GM18519 (cell line): ENCODE measurements around the gene MYO9B.
A peak's percentile ranks its signal among the peaks of the same experiment; 100 is the strongest.

Experiments
- ATAC-seq: cut with Tn5 transposase; IDR thresholded peaks from one replicate; pipeline ENCODE4 v1.9.1; 2021; ENCODE audit warnings: mild to moderate bottlenecking, moderate library complexity; ENCODE audit not compliant: unreplicated experiment, low FRiP score

Gene MYO9B, protein sequence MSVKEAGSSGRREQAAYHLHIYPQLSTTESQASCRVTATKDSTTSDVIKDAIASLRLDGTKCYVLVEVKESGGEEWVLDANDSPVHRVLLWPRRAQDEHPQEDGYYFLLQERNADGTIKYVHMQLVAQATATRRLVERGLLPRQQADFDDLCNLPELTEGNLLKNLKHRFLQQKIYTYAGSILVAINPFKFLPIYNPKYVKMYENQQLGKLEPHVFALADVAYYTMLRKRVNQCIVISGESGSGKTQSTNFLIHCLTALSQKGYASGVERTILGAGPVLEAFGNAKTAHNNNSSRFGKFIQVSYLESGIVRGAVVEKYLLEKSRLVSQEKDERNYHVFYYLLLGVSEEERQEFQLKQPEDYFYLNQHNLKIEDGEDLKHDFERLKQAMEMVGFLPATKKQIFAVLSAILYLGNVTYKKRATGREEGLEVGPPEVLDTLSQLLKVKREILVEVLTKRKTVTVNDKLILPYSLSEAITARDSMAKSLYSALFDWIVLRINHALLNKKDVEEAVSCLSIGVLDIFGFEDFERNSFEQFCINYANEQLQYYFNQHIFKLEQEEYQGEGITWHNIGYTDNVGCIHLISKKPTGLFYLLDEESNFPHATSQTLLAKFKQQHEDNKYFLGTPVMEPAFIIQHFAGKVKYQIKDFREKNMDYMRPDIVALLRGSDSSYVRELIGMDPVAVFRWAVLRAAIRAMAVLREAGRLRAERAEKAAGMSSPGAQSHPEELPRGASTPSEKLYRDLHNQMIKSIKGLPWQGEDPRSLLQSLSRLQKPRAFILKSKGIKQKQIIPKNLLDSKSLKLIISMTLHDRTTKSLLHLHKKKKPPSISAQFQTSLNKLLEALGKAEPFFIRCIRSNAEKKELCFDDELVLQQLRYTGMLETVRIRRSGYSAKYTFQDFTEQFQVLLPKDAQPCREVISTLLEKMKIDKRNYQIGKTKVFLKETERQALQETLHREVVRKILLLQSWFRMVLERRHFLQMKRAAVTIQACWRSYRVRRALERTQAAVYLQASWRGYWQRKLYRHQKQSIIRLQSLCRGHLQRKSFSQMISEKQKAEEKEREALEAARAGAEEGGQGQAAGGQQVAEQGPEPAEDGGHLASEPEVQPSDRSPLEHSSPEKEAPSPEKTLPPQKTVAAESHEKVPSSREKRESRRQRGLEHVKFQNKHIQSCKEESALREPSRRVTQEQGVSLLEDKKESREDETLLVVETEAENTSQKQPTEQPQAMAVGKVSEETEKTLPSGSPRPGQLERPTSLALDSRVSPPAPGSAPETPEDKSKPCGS (N-terminal part only)

DNA sequence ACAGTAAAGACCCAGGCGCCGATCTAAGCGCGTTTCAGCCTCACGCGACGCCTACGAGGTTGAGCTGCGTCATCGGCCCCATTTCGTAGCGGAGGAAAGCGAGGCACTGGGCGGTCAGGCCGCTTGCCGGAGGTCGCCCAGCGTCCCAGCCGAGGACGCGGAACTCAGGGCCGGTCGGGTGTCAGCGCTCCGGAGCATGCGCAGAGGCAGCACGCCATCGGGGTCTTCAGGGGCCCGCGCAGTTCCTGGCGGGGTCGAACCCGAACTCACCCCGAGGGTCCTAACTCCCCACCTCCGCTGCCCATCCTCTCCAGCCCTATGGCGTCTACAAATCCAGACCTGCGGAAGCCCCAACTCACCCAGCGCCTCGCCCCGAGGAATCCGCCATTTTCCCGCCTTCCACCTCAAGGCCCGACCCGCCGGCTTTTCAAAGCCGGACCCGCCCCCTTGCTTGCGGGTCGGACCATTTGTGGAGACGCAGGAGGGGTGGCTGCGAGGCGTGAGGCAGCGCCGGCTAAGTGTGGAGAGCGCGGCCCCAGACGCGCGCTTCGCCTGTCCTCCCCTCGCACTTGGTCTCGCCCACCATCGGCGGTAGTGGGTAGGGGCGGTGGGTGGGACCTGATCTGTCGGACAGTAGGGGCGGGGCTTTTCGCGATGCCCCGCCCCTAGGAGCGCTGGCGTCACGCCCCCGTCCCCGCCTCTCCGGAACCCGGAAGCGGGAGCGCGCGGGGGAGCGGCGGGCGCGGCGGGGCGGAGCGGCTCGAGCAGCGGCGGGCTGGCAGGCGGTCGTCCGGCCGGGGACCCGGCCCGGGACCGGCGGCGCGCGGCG lies at the start of gene MYO9B, which contains the start of gene HAUS8:
Gene MYO9B, plus strand, starts transcription at position 743 of the 829 bp plus-strand sequence. CDS start 25,941 bp downstream, outside the sequence.
Gene HAUS8, minus strand, starts transcription at position 418 of the 829 bp plus-strand sequence. Its CDS starts 30 bp downstream, at position 388.
- peak; percentile 82 for ATAC-seq

DNA sequence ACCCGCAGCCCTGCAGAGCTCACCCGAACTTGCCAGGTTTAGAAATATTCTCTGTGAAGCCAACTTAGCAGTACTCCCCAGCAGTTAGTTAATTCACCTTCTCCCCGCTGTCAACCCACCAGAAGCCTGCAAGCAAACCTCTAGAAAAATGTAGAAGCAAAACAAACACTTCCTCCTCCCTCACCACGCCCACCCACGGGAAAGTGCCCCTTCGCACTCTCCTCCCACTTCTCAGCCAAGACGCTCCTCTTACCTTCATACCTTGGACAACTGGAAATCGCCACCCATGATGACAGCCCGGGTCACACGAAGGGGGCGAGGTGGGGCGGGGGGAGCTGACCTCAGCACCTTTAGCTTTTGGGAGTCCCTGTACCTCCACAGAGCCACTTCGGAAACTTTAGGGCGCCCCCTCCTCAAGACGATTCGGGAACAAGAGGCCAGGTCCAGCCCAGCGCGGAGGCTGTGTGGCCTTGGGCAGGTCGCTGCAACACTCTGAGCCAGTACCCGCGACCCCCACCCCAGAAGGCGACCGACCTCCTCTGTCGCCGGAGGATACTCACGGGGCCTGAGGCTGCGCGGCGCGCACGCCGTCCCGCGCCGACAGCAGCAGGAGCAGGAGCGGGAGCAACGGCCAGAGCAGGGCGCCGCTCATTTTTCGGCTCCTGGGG lies 49.5 kb upstream of the MYO9B start:
- ATAC-seq, result no peak

DNA sequence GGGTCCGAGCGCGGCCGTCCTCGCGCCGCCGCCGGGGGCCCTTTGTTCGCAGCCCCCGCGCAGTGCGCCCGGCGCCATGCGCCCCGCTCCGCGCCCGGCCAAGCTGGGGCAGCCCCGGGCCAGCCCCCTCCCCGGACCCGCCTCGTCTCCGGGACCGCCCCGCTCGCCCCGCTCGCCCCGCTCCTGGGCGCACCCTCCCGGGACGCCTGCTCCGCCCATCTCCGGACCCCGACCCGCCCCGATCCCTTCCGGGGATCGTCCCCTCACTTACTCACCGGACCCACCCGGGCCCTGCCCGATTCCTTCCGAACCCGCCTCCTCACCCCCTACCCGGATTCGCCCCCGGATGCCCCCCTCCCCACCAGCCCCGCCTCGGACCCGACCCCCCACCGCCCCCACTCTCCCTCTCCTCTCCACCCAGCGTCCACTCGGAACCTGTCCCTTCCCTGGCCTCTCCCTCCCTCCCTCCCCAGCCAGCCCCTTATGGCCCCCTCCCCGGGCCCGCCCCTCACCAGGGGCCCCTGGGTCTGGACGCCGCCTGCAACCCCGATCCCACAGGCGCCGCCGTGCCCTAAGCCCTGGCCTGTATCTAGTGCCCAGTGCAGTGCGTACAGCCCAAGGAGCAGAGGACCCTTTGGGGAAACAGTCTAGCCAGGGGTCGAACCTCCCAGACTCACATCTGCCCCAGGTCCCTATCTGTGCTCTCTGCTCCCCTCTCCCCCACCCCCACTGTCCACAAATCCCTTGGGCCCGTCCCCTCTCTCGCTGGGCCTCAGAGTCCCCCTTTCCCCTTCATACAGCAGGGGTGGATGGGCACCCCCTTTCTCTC lies 48.7 kb upstream of the MYO9B start, which contains the start of gene CPAMD8:
Gene CPAMD8, minus strand, starts transcription at position 105 of the 829 bp plus-strand sequence. CDS start 168 bp downstream, outside the sequence.
- ATAC-seq, result no peak

DNA sequence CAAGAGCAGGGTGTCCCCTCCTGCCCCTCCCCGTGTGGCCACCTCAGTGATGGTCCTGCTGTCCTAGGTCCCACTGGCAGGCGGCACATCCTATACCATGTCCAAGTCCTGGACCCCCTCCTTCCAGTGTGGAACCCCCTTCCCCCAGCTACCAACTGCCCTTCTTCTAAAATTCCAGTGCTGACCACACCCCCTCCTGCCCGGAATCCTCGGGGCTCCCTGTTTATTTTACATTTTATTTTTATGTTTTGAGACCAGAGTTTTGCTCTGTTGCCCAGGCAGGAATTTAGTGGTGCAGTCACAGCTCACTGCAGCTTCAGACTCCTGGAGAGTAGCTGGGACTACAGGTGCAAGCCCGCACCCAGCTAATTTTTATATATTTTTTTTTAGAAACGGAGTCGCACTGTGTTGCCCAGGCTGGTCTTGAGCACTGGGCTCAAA lies 48.0 kb upstream of the MYO9B start:
- ATAC-seq, result no peak

DNA sequence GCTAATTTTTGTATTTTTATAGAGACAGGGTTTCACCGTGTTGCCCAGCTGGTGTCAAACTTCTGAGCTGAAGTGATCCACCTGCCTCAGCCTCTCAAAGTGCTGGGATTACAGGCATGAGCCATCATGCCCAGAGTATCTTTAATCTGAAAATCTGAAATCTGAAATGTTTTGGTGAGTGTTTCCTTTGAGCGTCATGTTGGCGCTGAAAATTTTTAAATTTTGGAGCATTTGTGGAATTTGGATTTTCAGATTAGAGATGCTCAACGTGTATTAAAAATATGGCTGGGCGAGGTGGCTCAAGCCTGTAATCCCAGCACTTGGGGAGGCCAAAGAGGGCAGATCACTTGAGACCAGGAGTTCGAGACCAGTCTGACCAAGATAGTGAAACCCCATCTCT lies 43.8 kb upstream of the MYO9B start:
- no peak for ATAC-seq

DNA sequence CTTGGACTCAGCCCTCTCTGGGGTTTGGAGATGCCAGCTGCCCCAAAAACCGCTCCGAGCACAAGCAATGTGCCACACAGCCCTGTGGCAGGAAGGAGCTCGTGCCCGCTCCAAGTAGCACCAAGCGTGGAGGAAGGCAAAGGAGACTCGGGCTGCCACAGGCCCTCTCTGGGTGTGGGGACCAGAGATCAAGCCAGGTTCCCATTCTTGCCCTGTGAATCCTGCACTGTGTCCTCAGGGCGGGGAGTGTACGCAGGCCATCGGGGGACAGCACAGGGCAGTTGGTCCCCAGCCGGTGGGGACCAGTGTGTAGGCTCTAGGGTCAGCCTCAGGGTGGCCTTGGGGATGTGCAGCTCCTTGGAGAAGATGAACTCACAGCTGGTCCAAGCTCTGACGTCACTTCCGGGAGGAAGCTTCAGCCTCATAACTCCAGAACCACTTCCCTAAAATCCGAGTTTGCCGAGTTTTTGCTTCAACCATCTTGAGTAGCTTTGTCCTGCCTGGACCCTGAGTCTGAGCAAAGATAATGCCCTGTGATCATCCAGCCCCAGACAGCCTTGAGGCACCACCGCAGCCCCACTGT lies 39.6 kb upstream of the MYO9B start:
- ATAC-seq, result no peak

DNA sequence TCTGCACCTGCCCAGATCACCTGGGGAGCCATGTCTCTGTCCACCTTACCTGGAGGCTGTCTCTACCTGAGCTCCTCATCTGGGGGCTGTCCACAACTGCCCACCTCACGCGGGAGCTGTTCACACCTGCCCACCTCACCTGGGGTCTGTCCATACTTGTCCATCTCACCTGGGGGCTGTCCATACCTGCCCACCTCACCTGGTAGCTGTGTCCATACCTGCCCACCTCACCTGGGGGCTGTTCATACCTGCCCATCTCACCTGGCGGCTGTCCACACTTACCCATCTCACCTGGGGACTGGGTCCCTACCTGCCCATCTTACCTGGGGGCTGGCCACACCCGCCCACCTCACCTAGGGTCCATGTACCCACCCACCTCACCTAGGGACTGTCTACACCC lies 38.9 kb upstream of the MYO9B start:
- ATAC-seq, result no peak

DNA sequence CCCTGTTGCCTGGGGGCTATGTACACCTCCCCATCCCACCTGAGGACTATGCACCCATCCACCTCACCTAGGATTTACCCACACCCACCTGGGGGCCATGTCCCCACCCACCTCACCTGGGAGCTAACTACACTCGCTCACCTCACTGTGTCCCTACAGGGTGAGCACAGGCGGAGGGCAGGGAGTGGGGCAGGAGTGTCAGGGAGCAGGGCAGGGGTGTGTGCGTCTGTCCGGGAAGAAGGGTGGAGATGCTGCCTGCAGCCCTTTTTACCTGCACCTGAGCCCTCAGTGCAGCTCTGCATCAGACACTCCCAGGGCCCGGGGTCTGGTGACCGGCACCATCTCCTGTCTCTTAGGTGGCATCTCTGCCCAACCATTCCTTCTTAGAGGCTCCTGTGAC lies 38.4 kb upstream of the MYO9B start:
- no peak for ATAC-seq

DNA sequence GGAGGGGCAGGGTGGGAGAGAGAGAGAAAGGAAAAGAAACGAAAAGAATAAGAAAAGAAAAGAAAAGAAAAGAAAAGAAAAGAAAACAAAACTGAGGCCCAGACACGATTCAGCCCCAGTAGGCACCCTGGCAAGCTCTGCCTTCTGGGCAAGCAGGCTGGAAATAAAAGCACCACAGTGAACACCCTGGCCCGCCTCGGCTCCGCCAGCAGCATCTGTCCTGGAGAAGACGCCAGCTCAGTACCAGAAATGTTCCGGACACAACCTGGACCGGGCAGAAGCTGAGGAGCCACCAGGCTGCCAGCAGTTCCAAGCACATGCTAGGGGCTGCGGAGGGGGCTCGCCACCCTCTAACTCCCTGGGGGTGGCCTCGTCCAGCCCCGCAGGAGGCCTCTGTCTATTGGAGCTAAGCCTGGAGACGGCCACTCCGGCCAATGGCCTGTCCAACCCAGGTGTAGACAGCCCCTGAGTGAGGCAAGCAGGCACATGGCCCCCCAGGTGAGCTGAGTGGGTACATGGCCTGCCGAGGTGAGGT lies 37.5 kb upstream of the MYO9B start:
- ATAC-seq, result no peak

DNA sequence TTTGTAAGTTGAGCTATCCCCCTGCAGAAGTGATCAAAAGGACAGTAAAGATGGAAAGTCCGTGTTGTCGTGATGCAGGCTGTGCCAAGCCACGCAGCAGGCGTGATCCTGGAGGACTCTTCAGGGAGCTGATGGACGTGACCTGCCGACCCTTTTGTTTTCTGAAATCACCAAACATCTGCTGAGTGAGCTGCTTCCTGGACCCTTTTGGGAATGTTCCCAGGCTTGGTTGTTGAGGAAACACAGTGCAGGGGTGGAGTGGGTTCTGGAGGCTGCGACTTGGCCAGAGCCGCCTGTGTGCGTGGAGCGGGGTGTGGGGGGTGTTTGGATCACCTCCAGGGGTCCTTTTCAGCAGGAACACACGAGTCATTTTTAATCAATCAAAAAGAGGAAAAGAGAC lies 33.6 kb upstream of the MYO9B start:
- no peak for ATAC-seq

DNA sequence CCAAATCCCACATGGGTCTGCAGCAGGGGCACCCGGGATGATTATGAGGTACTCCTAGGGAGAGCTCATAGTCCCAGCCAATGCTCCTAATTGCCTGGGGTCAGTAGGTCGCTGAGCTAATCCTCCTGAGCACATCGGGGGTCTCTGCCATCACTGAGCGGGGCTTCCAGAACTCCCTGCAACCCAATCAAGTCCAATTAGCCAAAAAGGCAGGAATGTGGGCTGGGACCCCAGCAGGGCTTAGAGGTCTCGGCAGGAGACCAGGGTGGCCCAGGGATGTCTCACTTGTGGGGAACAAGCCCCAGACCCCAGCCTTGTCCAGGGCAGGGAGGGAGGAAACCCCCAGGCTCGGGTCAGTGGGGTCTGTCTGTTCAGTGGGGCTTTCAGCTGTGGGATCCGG lies 31.8 kb upstream of the MYO9B start:
- ATAC-seq, result no peak

DNA sequence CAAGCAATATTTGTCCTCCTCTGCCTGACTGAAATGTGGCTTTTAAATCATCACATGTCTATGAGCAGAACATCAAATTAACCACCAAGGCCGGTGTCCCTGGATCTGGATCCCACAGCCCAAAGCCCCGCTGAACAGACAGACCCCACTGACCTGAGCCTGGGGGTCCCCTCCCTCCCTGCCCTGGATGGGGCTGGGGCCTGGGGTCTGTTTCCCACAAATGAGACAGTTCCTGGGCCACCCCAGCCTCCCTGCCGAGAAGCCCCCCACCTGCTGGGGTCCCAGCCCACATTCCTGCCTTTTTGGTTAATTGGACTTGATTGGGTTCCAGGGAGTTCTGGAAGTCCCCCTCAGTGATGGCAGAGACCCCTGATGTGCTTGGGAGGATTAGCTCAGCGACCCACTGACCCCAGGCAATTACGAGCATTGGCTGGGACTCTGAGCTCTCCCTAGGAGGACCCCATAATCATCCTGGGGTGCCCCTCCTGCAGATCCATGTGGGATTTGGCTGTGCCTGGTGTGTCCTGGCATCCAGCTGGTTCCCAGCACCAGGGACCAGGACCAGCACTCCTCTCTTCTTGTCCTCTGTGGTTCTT lies 29.6 kb upstream of the MYO9B start:
- no peak for ATAC-seq

DNA sequence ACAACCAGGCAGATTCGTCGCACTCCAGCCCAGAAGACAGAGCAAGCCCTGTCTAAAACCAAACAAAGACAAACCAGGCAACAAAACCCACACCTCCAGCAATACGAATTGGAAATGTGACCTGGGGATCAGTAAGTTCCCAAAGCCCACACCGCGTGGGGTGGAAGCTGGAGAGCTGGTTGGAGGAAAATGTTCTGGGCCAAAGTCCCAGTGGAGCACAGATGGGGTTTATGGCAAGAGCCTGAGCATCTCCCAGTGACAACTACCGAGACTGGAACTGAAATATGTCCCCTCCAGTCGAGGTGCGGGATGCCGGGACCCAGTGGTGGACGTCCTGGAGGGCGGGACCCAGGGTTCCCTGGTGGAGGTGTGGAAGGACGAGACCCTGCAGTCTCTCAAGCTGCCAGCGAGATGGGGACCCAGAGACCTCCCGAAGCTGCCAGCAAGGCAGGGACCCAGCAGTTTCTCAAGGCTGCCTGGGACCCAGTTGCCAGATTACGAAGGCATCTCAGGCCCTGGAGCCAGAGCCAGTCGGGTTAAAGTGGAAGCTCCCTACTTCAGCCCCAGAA lies 26.6 kb upstream of the MYO9B start:
- ATAC-seq, result no peak

DNA sequence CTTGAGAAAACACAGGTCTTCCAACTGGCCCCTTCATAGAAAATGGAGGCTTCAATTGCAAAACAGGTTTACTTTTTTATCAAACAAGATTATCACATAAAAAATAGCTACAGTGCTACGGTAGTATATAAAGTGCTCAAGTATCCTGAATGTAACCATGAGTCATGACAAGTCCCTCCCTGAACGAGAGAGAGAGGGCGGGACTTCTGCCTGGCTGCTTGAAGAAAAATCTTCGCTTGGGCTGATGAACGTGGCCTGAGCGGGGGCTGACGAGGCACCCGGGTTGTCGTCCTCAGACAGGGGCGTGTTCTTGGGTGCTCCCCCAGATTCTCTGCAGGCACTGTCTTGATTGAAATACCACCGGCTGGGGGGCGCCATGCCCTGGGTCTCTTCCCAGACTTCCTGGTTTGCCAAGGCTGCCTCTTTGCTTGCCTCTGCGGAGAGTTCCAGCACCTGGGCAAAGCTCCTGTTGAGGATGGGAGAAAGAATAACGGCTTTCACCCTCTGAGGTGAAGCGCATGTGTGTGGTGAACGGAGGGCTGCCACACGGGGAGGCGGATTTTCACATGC lies 25.8 kb upstream of the MYO9B start:
- no peak for ATAC-seq

DNA sequence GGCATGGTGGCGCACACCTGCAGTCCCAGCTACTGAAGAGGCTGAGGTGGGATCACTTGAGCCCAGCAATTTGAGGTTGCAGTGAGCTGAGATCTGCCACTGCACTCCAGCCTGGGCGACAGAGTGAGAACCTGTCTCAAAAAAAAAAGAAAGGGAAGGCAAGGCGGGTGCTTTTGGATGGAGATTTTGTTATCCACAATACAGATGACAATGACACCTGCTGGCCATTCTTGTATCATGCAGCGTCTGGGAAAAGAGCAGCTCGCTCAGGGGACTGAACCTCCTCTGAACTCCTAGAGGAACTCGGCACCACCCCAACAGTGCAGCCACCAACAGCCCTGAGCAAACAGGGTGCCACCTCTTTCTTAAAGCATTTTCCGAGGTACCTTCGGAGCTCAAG lies 23.1 kb upstream of the MYO9B start:
- no peak for ATAC-seq

DNA sequence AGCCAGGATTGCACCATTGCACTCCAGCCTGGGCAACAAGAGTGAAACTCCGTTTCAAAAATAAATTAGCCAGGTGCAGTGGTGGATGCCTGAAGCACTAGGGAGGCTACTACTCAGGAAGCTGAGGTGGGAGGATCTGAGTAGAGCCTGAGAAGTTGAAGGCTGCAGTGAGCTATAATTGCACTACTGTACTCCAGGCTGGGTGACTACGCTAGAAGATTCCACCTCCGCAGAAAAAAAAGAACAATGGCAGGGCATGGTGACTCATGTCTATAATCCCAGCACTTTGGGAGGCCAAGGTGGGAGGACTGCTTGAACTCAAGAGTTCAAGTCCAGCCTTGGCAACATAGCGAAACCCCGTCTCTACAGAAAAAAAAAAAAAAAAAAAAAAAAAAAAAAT lies 20.8 kb upstream of the MYO9B start:
- no peak for ATAC-seq
